GM18873 (cell line): ENCODE results near the gene USP31.

Experiments used
- ATAC-seq: cut with Tn5 transposase; IDR thresholded peaks from one replicate; pipeline ENCODE4 v1.9.1; 2021; ENCODE audit warnings: mild to moderate bottlenecking, moderate library complexity, moderate number of reproducible peaks; ENCODE audit not compliant: unreplicated experiment, low FRiP score

The USP31 gene

DNA sequence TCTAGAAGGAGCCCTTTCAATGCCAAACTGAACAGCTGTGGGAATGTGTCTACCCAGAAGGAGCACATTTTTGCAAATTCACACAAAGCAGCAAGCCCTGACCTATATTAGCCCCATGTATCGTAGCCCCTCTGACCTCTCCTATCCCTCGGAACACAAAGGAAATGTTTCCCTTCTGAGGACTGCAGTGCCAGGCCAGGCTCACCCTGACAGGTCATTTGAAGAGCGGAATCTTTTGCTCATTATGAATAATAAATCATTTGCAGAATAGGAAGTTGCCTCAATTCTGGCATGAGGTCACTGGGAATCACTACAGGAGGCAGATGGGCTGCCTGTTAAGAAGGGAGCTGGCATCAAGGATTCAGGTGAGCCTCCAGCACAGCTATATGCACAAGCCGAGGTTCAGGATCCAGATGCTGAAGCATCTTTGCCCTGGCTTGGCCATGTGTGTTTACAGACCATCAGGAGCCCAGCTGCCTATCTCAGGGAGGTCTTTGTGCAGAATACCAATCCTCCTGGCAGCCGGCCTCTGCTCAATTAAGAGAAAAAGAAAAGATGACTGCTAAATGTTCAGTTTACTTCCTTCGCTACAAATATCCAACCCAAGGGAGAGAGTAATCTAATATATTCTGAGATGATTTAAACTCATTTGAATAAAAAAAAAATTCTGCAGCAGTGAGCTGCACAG, 119.4 kb downstream of the USP31 start:
- no peak for ATAC-seq

DNA sequence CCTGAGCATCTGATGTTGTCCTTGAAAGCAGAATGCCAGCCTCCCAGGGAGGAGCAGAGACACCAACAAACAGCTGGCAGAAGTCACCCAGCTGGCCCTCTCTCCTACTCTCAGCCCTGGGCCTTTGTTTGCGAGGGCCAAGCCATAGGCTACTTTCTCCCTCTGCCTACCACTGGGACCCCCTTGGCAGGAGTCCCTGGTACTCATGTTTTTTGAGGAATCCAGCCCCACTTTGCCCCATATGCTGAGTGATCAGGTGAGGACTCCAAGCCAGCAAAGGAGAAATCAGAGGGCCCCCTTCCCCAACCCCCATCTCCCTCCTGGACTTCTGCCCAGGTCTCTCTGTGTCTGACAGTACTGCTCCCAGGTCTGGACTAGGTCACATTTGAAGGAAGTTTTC, 121.9 kb downstream of the USP31 start:
- no peak for ATAC-seq

DNA sequence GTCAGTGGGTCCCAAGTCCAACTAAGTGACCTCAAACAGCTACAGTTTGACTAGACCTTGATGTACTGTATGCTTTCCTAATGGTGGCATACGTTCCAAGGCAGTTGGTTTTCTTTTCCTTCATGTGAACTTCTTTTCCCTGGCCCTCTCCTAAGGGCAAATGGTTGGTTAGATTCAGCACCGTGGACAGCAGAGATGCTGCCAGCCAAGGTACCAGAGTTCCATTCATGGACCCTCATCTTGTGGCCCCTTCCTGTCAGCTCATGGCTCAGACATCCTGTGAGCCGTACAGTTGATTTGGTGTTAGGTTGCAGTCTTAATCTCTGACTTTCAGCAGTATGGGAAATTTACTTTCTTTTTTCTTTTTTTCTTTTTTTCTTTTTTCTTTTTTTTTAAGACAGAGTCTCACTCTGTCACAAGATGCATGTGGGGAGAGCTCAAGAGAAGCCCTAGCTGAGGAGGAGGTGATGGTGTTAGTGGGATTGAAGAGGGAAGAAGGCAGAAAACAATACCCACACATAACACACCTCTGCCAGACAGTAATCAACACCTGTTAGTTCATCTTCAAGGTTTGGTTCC, 122.4 kb downstream of the USP31 start:
- ATAC-seq = no peak

DNA sequence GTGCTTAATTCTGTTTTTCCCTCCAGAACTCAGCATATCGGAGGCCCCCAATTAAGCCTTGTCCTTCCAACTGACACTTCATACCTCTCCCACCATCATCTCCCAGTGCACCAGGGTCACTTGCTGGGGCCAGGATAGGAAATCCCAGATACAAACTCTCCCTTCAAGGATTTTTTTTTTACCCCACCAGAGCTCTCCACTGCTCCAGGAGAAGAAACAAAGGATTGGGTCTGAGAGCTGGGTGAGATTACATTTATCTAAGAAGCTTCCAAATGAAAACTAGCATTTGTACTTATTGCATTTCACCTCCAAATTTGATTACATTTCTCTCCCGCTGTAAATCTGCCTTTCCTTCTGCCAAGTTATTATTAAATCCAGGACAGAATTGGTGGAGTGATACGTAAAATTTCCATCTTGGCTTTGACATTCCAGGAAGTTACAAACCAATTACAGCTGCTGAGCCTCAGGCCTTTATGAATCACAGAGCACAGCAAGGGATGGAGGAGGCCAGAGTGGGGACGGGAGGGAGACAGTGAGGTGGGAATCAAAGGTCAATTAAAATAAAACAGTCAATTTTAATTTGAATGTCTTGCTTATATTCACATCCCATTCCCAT, 123.5 kb downstream of the USP31 start:
- ATAC-seq = no peak

DNA sequence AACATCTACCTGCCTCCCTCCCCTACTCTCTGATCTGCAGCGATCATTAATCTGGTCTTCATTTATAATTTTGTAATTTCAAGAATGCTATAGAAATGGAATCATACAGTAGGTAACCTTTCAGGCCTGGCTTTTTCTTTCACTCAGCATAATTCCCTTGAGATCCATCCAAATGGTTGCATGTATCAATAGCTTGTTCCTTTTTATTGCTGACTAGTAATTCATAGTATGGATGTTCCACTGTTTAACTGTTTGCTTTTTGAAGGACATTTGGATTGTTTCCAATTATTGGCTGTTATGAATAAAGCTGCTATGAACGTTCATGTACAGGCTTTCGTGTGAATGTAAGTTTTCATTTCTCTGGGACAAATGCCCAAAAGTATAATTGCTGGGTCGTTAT, 125.2 kb downstream of the USP31 start:
- no peak for ATAC-seq

DNA sequence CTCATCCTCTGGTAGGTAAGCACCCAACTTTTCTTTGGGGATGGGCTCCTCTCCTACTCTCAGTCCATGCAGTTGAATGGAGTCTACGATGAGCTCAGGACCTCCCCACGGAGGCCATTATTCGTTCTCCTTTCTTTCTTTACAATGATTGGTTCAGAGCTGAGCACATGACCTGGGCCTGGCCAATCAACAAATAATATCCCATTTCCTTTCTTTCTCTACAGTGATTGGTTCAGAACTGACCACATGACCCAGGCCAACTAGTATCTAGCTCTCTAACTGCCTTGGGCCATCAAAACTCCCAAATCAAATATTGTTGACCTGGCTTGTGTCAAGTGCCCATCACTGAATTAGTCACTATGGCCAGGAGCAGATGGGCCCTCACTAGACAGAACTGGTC, 129.2 kb downstream of the USP31 start:
- ATAC-seq = no peak

DNA sequence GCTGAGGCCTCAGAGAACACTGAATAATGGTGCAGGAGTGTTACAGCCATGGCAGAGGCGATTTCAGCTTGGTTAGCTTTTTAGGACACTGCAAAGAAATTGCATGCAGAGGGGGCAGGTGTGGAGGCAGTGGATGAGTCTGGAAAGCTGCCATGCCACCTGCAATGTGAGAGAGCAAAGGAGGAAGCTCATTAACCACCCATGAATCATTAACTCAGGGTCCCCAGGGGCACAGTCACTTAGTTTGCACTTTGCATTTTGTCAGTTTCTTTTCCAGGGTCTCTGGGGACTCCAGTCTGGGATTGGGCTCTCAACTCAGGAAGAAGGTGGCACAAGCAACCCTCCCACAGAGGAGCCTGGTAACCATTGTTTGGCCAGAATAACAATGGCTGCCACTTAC, 132.9 kb downstream of the USP31 start:
- ATAC-seq = no peak

DNA sequence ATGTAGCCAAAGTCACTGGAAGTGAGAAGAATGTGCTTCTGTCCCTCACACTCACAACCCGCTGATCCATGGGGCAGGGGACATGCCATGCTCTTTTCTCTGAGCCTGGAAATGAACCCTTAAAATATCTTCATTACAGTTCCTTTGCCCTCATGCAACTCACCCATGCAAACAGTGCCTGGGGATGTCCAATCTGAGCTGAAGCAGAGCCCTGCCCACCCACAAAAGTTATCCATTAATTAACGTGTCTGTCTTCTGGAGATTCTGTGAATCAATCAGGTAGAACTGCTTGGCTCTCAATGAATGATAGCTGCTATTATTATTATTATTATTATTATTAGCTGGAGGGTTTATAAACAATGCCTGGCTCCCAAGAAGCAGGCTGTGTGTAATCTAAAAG, 133.7 kb downstream of the USP31 start:
- no peak for ATAC-seq

DNA sequence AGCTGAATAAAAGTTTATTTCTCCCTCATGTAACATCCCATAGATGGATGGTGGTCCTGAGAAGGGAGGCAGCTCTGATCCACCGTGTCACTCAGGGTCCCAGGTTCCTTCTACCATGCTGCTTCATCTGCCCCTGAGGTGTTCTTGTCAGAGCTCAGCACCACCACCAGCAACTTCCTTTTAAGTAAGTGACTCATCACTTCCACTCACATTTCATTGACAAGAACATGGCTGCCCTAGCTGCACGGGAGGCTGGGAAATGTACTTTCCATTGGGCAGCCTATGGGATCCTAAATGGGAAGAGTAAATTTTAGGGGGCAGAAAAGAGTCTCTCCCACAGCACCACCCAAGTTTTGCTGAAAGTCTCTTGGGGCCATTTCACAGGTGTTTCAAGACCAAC, 134.7 kb downstream of the USP31 start:
- no peak for ATAC-seq
